Activated CD4-positive, CD25-positive, alpha-beta regulatory T cell (primary cell): ENCODE results near the gene CD247.

Source experiments
- DNase-seq, 4 experiments: peaks; one replicate each; lab custom pipeline; 2025; lab: John Stamatoyannopoulos, UW

Gene CD247

GRCh38 chr1:167489571-167490340, 28.6 kb downstream of the CD247 start:
- DNase-seq: no peak

DNA sequence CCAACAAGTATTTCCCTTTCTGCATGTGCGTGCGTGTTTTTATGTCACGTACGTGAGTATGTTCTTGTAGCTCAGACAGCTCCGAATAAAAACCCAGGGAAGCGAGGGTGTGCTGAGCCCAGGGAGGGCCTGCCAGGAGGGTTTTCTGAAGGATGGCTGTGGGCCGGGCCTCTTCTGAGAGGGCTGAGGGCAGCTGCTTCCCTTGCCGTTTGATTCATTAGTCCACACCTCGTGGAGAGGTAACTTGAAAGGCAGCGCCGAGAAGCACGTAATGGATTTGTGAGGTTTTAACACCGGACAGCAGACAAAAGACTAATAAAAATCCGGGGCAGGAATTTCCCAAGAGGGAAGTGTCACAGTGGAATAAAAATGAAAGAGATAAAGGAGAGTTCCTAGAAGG, 29.5 kb downstream of the CD247 start:
- no peak for DNase-seq

DNA sequence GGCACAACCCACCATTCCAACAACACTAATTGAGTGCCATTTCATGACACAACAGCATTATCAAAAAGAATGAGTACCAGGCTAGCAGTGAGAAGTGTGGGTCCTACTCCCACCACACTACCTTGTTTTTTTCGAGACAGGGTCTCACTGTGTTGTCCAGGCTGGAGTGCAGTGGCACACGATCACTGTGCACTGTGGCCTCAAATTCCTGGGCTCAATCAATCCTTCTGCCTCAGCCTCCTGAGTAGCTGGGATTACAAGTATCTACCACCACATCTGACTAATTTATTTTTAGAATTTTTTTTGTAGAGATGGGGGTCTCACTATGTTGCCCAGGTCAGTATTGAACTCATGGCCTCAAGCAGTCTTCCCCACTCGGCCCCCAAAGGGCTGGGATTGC, 30.7 kb downstream of the CD247 start:
- DNase-seq: no peak

DNA sequence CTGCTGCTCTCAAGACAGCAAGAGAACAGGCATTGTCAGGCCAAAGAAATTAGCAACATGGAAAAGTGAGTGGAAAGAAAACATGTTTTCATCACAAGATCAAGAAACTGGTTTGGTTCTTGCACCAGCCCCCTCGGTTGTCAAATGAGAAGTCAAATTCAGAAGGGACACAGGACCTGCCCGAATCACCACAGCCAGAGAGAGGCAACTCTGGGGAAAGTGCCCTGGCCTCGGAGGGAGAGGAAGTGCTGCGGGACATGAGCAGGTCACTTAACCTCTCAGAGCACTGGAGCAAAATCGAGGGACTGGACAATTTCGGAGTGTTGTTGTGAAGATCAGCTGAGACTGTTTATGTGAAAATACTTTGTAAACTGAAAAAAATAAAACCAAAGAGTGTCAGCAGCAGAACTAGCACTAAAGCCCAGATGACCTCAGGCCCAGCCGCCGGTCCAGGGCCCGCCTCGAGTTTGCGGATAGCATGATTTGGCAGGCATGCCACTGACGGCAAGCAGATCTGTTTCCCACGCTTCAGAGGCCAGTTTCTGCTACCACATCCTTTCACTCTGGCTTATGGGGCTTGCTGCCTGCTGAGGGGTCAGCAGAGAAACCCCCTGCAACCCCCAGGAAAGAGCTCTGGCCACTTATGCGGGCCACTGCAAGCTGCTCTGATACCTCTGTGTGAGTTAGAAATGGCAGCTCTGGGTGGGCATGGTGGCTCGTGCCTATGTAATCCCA, 32.1 kb downstream of the CD247 start:
- DNase-seq: no peak

DNA sequence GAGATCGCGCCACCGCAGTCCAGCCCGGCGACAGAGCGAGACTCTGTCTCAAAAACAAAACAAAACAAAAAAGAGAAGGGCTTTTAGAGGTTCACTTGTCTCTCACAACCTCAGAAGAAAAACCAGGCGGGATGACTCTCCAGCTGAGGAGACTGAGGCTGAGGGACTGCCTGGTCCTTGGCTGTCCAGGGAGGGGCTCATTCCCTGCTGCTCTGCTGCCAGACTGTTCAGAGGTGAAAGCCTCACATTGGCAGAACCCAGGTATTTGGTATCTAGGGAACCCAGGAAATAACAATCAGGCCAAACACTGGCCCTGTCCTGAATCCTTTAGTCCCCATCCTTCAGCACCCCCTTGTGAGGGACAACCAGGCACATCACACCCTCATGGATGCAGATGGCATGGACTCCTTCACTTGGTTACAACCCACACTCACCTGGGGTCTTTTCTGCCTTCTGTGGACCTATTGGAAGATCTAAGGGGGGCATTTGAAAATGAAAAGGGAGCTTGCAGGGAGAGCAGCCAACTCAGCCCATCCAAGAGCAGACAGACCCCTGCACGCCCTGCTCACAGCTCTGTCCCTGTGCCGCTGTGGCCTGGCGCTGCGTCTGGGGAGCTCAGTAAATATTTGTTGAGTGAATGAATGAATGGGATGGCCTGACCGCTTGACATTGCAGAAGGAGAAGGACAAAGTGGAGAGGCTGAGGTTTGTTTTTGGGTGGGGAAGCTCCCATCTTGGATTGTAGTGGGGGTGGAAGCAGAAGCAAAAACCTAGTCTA, 33.4 kb downstream of the CD247 start:
- DNase-seq: no peak

DNA sequence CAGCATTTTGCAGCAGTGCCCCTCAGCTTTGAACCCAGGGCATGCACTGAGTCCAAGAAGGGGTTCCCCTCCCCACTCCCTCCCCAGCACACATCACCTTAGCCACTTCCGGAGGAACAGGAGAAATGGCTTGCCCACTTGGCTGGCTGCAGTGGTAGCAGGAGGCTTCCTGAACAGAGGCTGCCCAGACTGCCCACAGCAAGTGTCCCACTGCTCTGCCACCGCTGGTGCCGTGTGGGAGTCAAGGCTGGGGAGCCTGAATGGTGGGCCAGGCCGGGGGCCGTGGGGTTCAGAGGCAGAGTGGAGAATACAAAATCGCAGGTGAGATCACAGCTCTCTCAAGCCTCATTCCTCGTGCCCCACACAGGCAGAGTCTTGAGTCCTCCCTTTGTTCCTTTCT, 34.5 kb downstream of the CD247 start:
- DNase-seq: no peak

DNA sequence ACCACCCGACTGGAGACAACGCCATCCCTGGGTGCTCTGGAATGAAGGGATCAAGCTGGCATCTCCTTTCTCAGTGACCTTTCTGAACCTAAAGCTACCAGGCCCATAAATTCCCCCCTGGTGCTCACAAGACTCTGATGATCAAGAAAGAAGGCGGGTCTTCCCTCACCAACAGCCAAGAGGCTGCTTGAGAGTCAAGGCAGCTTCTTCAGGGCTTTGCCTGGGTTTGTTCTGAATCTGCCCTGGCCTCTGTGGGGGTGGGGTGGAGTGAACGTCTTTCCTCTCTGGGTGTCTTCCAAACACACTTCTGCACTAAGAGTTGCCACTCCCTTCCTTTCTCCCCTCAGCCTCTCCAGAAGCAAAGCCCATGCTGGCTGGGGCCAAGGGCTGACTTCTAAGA, 36.1 kb downstream of the CD247 start:
- no peak for DNase-seq

DNA sequence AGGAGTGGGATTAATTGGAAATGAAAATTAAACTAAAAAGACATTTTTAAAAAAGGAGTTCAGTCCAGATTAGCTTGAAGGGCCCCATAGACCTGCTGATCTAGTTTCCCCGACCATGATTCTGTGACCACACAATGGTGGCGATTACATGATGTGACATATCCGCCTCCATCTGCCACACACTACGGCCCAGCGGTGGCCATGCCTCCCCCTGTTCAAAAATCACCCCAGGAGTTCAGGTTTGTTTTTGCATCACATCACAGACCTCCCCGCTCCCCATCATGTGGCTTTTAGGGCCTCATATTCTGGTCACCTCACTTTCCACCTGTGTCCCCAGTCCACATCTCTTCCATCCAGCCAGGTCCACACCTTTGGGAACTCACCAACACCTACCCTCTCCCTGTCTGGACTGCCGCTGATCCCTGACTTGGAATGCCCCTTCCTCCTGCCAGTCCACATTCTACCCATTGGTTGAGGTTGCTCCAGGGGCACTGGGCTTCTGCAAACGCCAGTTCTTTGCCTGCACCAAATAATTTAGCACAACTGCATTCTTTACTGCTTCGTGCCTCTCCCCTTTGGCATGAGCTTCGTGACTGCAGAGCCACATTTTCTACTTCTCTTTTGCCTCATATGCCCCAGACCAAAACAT, 38.9 kb downstream of the CD247 start:
- no peak for DNase-seq

GRCh38 chr1:167477986-167478385, 40.3 kb downstream of the CD247 start:
- DNase-seq: no peak

- DNase-seq: no peak
Measured at GRCh38 chr1:167476061-167476460, 42.3 kb downstream of the CD247 start.

DNA sequence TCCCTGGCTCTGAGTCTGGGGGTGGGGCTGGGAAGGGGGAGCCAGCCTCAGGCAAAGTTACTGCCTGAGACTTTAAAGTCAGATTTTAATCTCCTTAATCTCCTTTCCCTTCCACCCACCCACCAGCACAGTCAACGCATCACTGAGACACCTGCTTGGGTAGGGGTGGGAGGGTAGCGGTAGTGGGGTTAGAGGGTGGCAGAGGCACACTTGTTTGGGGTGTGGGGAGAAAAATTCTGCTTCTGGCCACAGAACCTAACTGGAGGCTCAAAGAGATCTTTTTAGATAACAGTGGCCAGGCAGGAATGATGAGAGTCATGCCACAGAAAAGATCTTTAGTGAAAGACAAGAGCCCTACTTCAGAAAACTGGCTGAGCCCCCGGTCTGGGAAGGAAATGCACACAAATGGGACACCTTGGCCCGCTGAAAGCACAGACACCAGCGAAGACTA, 44.1 kb downstream of the CD247 start:
- no peak for DNase-seq

- DNase-seq: no peak
Measured at GRCh38 chr1:167473761-167474160, 44.6 kb downstream of the CD247 start.

GRCh38 chr1:167472752-167473521, 45.4 kb downstream of the CD247 start:
- no peak for DNase-seq

DNA sequence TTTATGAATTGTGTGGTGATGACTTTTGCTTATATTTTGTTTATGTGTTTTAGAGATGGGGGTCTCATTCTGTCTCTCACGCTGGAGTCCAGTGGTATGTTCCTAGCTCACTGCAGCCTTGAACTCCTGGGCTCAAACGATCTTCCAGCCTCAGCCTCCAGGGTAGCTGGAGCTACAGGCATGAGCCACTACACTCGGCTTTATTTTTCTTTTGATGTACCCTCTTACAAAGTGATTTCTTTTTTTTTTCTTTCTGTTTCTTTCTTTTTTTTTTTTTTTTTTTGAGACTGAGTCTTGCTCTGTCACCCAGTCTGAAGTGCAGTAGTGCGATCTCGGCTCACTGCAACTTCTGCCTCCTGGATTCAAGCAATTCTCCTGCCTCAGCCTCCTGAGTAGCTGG, 46.8 kb downstream of the CD247 start:
- no peak for DNase-seq

DNA sequence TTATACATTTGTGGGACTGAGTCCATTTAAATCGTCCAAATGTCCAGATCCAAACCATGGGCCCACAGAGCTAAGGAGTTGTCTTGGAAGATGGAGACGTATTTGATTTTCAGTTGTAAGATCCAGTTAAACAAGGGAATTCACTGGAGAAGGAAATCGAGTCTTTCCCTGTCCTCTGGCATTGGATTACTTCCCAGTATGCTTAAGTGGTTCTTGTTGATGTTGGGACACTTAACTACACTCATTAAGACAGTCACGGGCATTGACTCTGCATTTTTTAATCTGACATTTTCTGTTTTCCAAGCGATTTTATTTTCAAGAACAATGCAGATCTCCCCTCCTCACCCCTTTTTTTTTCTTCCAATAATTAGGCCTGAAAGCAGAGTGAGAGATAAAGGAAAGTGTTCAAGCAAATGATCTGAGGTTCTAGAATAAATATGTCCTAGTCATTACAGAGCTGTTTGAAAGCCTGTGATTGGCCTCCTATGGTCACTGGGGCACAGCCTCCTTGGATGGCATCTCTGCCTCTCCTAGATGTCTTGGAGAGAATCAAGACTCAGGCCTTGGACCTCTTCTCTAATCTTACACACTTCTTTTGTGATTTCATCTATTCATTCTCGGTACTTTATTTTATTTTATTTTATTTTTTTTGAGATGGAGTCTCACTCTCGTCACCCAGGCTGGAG, 48.9 kb downstream of the CD247 start:
- DNase-seq: no peak

- no peak for DNase-seq
Measured at GRCh38 chr1:167467752-167468151, 50.6 kb downstream of the CD247 start.

DNA sequence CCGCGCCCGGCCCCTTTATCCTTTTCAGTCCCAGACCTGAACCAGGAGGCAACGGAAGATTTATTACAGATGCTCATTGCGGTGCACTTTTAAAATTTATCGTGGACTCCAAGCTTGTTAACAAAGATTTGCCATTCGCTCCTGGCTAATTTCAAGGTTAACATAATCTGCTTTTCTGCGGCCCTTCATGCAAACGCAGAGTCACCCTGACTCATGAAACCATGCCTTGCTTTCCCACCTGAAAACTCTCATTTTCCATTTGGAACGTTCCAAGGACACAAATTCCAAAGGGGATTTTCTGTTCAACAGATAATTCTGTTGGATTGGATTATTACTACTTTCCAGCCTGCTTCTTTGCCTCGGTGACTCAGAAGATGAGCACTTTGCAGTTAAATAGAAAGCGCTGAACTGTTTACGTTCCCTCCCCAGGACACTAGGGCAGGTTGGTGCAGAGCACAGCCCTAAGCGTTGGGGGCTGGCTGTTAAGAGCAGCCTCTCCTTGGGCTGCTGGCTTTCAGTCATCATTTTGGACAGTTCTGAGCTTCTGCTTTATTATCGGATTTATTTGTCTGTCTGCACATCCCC, 51.1 kb downstream of the CD247 start:
- no peak for DNase-seq

DNA sequence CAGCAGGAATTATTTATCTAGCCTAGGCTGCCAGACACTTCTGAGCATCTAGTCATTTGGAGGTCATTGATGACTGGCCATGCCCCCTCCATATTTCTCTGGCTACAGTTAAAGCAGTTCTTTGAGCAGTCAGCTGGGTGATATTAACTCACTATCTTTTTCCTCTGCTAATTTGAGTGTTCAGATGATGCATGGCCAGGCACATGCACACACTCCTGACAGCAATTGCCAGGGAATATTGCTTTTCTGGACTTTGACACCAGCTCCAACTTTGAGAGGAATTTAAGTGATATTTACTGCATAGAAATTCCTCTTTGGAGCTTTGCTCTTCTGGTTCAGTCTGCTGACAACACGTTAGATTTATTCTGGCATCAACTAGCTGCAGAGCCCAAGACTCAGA, 52.6 kb downstream of the CD247 start:
- DNase-seq: no peak

DNA sequence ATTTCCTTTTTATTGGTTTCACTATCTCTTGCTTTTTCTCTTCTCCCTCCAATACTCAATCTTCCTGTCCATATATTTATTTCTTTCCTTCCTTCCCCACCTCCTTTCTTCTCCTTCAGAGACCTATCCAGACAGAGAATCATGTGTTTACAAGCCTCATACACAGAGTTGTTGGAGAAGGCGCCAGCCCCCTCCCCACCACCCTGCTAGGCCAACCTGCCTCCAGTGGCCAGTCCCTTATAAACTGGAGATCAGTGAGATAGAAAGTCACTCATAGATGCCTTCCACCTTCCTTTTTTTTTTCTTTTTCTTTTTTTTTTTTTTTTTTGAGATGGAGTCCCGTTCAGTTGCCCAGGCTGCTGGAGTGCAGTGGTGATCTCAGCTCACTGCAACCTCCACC, 53.3 kb downstream of the CD247 start:
- DNase-seq: no peak

- no peak for DNase-seq
Measured at GRCh38 chr1:167463875-167464575, 54.3 kb downstream of the CD247 start.
